ENCODE measurements around the gene FSIP1. TPM values are rescaled to one million over a fixed set of nuclear protein-coding genes. Genes with fewer than 3 reads are reported as not detected.

Gene FSIP1
- total RNA-seq, 1 experiment from 2014 or later: 3.2 TPM

GRCh38 chr15:39654304-39654703 lies 128.3 kb downstream of the FSIP1 start:
- H3K9me3 Mint-ChIP-seq (ENCODE audit: unreplicated experiment): no peaks in the 10 kb centered on the region
- intact Hi-C loops (cut with micrococcal nuclease): no loop called here
- no peak for TF ChIP-seq CTCF (IDR thresholded peaks at IDR 0.05; ENCODE audit: unreplicated experiment)
- no peaks in the 10 kb centered on the region for H3K36me3 Mint-ChIP-seq (ENCODE audit: insufficient read depth, unreplicated experiment)
- POLR2A ChIA-PET: interaction anchor here (1.0 kb wide), 1 partner anchor 12 kb away, joined by 3 read pairs; no protein-coding TSS in a partner anchor
- no peak overlapping the region for H3K4me3 Mint-ChIP-seq (ENCODE audit: unreplicated experiment)
- no TSS peak for BruUV-seq (replicated peaks)
- no peak overlapping the region for H3K27ac Mint-ChIP-seq (ENCODE audit: low read depth, unreplicated experiment)
- no peak for DNase-seq (ENCODE audit: unreplicated experiment)
- CTCF ChIA-PET: interaction anchor here (0.6 to 1.2 kb wide), 5 partner anchors 31 to 1673 kb away, joined by 3 to 4 read pairs (median 4); no protein-coding TSS in a partner anchor
- peaks cover 7% of the 10 kb centered on the region for H3K4me1 Mint-ChIP-seq (ENCODE audit: insufficient read depth, unreplicated experiment)
- no peaks in the 10 kb centered on the region for H3K27me3 Mint-ChIP-seq (ENCODE audit: insufficient read depth, unreplicated experiment)

GRCh38 chr15:39651881-39652280 lies 130.8 kb downstream of the FSIP1 start:
- ChIA-PET POLR2A (interaction anchor here (1.1 kb wide), 1 partner anchor 11 kb away, joined by 3 read pairs; no protein-coding TSS in a partner anchor), CTCF (interaction anchor here (0.5 to 0.7 kb wide), 3 partner anchors 69 to 1062 kb away, joined by 3 read pairs; no protein-coding TSS in a partner anchor)
- no peak for TF ChIP-seq CTCF (IDR thresholded peaks at IDR 0.05; ENCODE audit: unreplicated experiment)
- no peaks in the 10 kb centered on the region for H3K27me3 Mint-ChIP-seq (ENCODE audit: insufficient read depth, unreplicated experiment)
- H3K4me3 Mint-ChIP-seq (ENCODE audit: unreplicated experiment): no peak overlapping the region
- no peak for DNase-seq (ENCODE audit: unreplicated experiment)
- intact Hi-C loops (cut with micrococcal nuclease): no loop called here
- no peak overlapping the region for H3K27ac Mint-ChIP-seq (ENCODE audit: low read depth, unreplicated experiment)
- H3K36me3 Mint-ChIP-seq (ENCODE audit: insufficient read depth, unreplicated experiment): no peaks in the 10 kb centered on the region
- no TSS peak for BruUV-seq (replicated peaks)
- no peaks in the 10 kb centered on the region for H3K4me1 Mint-ChIP-seq (ENCODE audit: insufficient read depth, unreplicated experiment)
- H3K9me3 Mint-ChIP-seq (ENCODE audit: unreplicated experiment): no peaks in the 10 kb centered on the region

- no peak overlapping the region for H3K27ac Mint-ChIP-seq (ENCODE audit: low read depth, unreplicated experiment)
- ChIA-PET POLR2A (no interaction called here), CTCF (no interaction called here)
- no peak for TF ChIP-seq CTCF (IDR thresholded peaks at IDR 0.05; ENCODE audit: unreplicated experiment)
- H3K9me3 Mint-ChIP-seq (ENCODE audit: unreplicated experiment): no peaks in the 10 kb centered on the region
- no peaks in the 10 kb centered on the region for H3K27me3 Mint-ChIP-seq (ENCODE audit: insufficient read depth, unreplicated experiment)
- no peaks in the 10 kb centered on the region for H3K36me3 Mint-ChIP-seq (ENCODE audit: insufficient read depth, unreplicated experiment)
- BruUV-seq (replicated peaks): no TSS peak
- intact Hi-C loops (cut with micrococcal nuclease): no loop called here
- H3K4me1 Mint-ChIP-seq (ENCODE audit: insufficient read depth, unreplicated experiment): no peaks in the 10 kb centered on the region
- no peak overlapping the region for H3K4me3 Mint-ChIP-seq (ENCODE audit: unreplicated experiment)
- no peak for DNase-seq (ENCODE audit: unreplicated experiment)
Measured at GRCh38 chr15:39651295-39651694, 131.3 kb downstream of the FSIP1 start.

GRCh38 chr15:39649757-39650156 lies 132.9 kb downstream of the FSIP1 start:
- intact Hi-C loops (cut with micrococcal nuclease): no loop called here
- H3K4me1 Mint-ChIP-seq (ENCODE audit: insufficient read depth, unreplicated experiment): no peaks in the 10 kb centered on the region
- BruUV-seq (replicated peaks): no TSS peak
- no peak overlapping the region for H3K27ac Mint-ChIP-seq (ENCODE audit: low read depth, unreplicated experiment)
- H3K36me3 Mint-ChIP-seq (ENCODE audit: insufficient read depth, unreplicated experiment): no peaks in the 10 kb centered on the region
- DNase-seq (ENCODE audit: unreplicated experiment): no peak
- no peak for TF ChIP-seq CTCF (IDR thresholded peaks at IDR 0.05; ENCODE audit: unreplicated experiment)
- no peaks in the 10 kb centered on the region for H3K27me3 Mint-ChIP-seq (ENCODE audit: insufficient read depth, unreplicated experiment)
- ChIA-PET POLR2A (interaction anchor here (1.0 kb wide), 1 partner anchor 9 kb away, joined by 3 read pairs; no protein-coding TSS in a partner anchor), CTCF (interaction anchor here (0.9 to 1.6 kb wide), 2 partner anchors 8 to 51 kb away, joined by 3 to 5 read pairs; no protein-coding TSS in a partner anchor)
- no peak overlapping the region for H3K4me3 Mint-ChIP-seq (ENCODE audit: unreplicated experiment)
- H3K9me3 Mint-ChIP-seq (ENCODE audit: unreplicated experiment): no peaks in the 10 kb centered on the region
